ENCODE measurements around the gene PIK3R4.

The PIK3R4 gene

DNA sequence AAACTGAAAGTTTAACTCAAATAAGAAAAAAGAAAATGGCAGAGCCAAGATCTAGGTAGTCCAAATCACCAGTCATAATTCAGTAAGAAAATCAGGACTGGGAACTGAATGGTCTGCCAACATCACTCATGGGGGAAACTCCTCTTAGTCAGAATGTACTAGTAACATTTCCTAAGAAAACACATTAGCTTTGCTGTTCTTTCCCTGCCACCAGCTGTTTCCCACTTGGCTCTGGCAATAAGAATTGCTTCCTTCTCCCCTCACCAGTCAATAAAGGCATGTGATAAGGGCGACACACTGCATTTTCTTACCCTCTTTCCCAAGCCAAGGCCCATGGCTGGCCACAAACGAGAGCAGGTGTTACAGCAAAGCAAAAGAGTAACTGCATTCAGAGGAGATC lies 46.1 kb downstream of the PIK3R4 start:
- H3K27ac ChIP-seq = no peak overlapping the region
- no peak for DNase-seq
- no peak for TF ChIP-seq CTCF (IDR thresholded peaks at IDR 0.05; ENCODE audit: low read depth, low read length)
- H3K27me3 ChIP-seq (ENCODE audit: insufficient read depth, low read depth, severe bottlenecking) = no peaks in the 10 kb centered on the region
- H3K4me3 ChIP-seq (ENCODE audit: low read depth, low read length) = no peak overlapping the region
- peaks cover 33% of the 10 kb centered on the region for H3K36me3 ChIP-seq
- no peaks in the 10 kb centered on the region for H3K9me3 ChIP-seq (ENCODE audit: severe bottlenecking)

DNA sequence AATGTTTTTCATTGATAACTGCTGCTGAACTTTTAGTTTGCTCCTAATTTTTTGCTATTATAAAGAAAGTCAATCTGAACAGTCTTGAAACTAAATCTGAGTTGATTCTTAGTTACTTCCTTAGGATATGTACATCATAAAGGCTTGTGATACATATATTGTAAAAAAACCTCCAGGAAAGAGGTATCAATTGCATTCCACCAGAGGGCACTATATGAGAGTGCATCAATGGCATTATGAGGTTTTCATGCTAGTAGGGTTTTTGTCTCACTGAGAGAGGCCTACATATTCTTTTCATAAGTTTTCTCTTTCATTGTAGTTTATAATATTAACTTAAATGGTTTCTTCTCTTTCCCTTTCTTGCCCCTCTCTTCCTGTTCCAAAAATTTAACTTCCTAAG lies 46.9 kb downstream of the PIK3R4 start:
- DNase-seq = no peak
- peaks cover 28% of the 10 kb centered on the region for H3K36me3 ChIP-seq
- TF ChIP-seq CTCF (IDR thresholded peaks at IDR 0.05; ENCODE audit: low read depth, low read length) = no peak; the same call in 1 of the 2 replicates
- H3K9me3 ChIP-seq (ENCODE audit: severe bottlenecking) = no peaks in the 10 kb centered on the region
- no peak overlapping the region for H3K4me3 ChIP-seq (ENCODE audit: low read depth, low read length)
- H3K27ac ChIP-seq = no peak overlapping the region
- H3K27me3 ChIP-seq (ENCODE audit: insufficient read depth, low read depth, severe bottlenecking) = no peaks in the 10 kb centered on the region

DNA sequence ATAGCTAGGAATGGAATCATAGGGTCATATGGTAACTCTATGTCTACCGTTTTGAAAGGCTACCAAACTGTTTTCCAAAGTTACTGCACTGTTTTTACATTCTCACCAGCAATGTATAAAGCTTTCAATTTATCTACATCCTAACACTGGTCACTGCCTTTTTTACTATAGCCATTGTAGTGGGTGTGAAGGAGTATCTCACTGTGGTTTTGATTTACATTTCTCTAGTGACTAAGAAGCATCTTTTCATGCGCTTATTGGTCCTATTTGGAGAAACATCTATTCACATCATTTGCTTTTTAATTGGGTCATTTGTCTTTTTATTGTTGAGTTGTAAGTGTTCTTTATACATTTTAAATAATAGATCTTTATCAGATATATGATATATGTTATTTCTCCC lies 53.3 kb downstream of the PIK3R4 start:
- H3K36me3 ChIP-seq = peaks cover 6% of the 10 kb centered on the region
- no peak for DNase-seq
- TF ChIP-seq CTCF (IDR thresholded peaks at IDR 0.05; ENCODE audit: low read depth, low read length) = no peak
- no peak overlapping the region for H3K27ac ChIP-seq
- H3K27me3 ChIP-seq (ENCODE audit: insufficient read depth, low read depth, severe bottlenecking) = no peaks in the 10 kb centered on the region
- no peaks in the 10 kb centered on the region for H3K9me3 ChIP-seq (ENCODE audit: severe bottlenecking)
- H3K4me3 ChIP-seq (ENCODE audit: low read depth, low read length) = no peak overlapping the region

DNA sequence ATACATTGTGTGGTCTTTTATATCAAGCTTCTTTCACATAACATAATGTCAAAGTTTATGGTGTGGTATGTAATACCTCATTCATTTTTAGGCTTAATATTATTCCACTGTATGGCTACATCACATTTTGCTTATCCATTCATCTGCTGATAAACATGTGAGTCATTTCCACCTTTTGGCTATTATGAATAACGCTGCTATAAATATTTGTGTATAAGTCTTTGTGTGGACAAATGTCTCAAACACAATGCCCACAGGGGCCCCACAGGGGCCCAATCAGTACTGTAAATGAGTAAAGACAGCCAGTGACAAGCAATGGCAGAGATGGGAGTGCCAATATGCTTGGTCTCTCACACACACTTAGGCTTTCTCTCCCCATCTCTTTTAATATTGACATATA lies 54.2 kb downstream of the PIK3R4 start:
- peaks cover 6% of the 10 kb centered on the region for H3K36me3 ChIP-seq

DNA sequence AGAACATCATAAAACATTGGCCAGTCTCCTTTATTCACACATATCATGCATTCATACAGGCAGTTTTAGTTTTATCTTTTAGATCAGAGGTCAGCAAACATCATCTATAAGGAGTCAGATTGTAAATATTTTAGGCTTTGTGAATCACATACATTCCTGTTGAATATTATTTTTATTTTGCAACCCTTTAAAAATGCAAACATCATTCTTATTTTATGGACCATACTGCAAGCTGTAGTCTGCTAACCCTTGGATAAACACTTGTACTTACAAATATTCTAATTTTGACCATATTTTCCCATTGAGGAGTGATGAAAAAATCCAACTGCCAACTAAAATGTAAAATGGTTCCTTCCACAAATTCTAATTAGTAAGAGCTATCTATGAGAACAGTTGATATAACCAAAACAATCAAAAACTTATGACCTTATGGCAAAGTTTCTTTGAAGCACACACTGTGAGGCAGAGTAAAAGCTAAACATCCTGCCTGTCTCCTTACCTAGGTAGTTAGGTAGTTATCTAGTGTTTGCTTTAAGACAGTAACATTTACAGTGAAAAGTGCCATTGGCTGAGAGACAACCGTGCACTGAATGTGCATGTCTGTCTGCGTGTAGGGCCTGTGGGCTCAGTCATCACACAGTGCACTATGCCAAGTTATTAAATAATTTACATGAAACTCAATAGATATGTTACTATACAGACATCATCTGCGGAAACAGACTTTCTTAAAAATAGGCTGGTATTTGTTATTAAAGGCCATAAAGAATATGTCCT lies 57.7 kb downstream of the PIK3R4 start:
- no peak for TF ChIP-seq CTCF (IDR thresholded peaks at IDR 0.05; ENCODE audit: low read depth, low read length)
- no peaks in the 10 kb centered on the region for H3K9me3 ChIP-seq (ENCODE audit: severe bottlenecking)
- H3K27me3 ChIP-seq (ENCODE audit: insufficient read depth, low read depth, severe bottlenecking) = no peaks in the 10 kb centered on the region
- peaks cover 10% of the 10 kb centered on the region for H3K36me3 ChIP-seq
- no peak overlapping the region for H3K27ac ChIP-seq
- no peak for DNase-seq
- no peak overlapping the region for H3K4me3 ChIP-seq (ENCODE audit: low read depth, low read length)

More for the DNA sequence above, 54.2 kb downstream of the PIK3R4 start:
- TF ChIP-seq CTCF (IDR thresholded peaks at IDR 0.05; ENCODE audit: low read depth, low read length) = no peak
- no peak for DNase-seq
- H3K27me3 ChIP-seq (ENCODE audit: insufficient read depth, low read depth, severe bottlenecking) = no peaks in the 10 kb centered on the region
- no peaks in the 10 kb centered on the region for H3K9me3 ChIP-seq (ENCODE audit: severe bottlenecking)
- no peak overlapping the region for H3K27ac ChIP-seq
- H3K4me3 ChIP-seq (ENCODE audit: low read depth, low read length) = no peak overlapping the region

Measured in WERI-Rb-1 (cell line).